Measurements from ENCODE around the gene ZSCAN10. TPM values are rescaled to one million over a fixed set of nuclear protein-coding genes. Genes with fewer than 3 reads are reported as not detected.
"Not testable (repeated sequence)": the region's sequence is repeated elsewhere in the genome, so short reads cannot be mapped to it uniquely, and the experiment has no call there.

The ZSCAN10 gene
- total and polyA plus RNA-seq, 9 of the 15 experiments (the other 6 are each of a cell fraction or from before 2014, with no cell fraction given), result 0.22 TPM; not detected in 8

DNA sequence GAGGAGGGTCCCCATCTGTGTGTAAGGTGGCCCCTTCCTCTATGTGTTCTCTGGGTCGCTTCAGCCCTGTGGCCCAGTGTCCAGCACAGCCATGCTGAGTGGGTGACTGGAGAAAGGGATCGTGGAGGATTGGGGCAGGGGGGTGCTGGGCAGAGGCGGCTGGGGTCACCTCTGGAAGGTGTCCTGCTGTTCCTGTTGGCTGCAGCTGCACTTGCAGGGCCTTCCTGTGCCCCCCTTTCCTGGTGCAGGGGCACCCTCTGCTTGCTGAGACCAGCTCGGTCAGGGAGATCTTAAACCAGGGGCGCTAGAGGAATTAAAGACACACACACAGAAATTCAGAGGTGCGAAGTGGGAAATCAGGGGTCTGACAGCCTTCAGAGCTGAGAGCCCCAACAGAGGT lies 22.5 kb downstream of the ZSCAN10 start:
- Histone ChIP-seq H3K4me1 (replicated peaks in 1 of 2; ENCODE audit: control insufficient read depth in 2 of 2, insufficient read depth in 2 of 2, low read length in 2 of 2) (peaks cover 6 to 10% of the 10 kb centered on the region in 2 experiments; a peak in 4 of 5 replicates), H3K9me3 (replicated peaks; ENCODE audit: control insufficient read depth, insufficient read depth, low read depth, low read length) (no peaks in the 10 kb centered on the region), H3K9me1 (ENCODE audit: control insufficient read depth, insufficient read depth, low read length) (no peaks in the 10 kb centered on the region), H3K79me2 (ENCODE audit: control insufficient read depth, insufficient read depth, low read length) (no peaks in the 10 kb centered on the region), H4K20me1 (replicated peaks; ENCODE audit: control insufficient read depth, insufficient read depth, low read length) (no peaks in the 10 kb centered on the region), H2AFZ (ENCODE audit: low read depth, low read length) (no peak overlapping the region), H3K27me3 (ENCODE audit: control insufficient read depth in 2 of 2, insufficient read depth in 2 of 2, low read length in 2 of 2) (peaks cover 9 to 18% of the 10 kb centered on the region in 2 experiments), H3K4me2 (ENCODE audit: insufficient read depth, low read length) (no peak overlapping the region), H3K9ac (ENCODE audit: insufficient read depth in 1 of 2, low read depth in 2 of 2, low read length in 2 of 2) (no peak overlapping the region), H3K4me3 (no peak overlapping the region), H3K36me3 (ENCODE audit: control insufficient read depth, insufficient read depth, low read length) (no peaks in the 10 kb centered on the region), H3K27ac (ENCODE audit: extremely low read depth, low read depth, low read length) (no peak overlapping the region)
- TF ChIP-seq BRF1 (IDR thresholded peaks at IDR 0.05; ENCODE audit: borderline replicate concordance, extremely low read depth, insufficient read length) (no peak), SIRT6 (IDR thresholded peaks at IDR 0.05; ENCODE audit: low read depth, low read length) (no peak), KDM2B (CRISPR knock-in tag; IDR thresholded peaks at IDR 0.05) (no peak)
- TF ChIP-seq, protein P1, sequence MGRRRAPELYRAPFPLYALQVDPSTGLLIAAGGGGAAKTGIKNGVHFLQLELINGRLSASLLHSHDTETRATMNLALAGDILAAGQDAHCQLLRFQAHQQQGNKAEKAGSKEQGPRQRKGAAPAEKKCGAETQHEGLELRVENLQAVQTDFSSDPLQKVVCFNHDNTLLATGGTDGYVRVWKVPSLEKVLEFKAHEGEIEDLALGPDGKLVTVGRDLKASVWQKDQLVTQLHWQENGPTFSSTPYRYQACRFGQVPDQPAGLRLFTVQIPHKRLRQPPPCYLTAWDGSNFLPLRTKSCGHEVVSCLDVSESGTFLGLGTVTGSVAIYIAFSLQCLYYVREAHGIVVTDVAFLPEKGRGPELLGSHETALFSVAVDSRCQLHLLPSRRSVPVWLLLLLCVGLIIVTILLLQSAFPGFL (CRISPR knock-in tag; IDR thresholded peaks at IDR 0.05), result no peak
- TF ChIP-seq, protein P2, sequence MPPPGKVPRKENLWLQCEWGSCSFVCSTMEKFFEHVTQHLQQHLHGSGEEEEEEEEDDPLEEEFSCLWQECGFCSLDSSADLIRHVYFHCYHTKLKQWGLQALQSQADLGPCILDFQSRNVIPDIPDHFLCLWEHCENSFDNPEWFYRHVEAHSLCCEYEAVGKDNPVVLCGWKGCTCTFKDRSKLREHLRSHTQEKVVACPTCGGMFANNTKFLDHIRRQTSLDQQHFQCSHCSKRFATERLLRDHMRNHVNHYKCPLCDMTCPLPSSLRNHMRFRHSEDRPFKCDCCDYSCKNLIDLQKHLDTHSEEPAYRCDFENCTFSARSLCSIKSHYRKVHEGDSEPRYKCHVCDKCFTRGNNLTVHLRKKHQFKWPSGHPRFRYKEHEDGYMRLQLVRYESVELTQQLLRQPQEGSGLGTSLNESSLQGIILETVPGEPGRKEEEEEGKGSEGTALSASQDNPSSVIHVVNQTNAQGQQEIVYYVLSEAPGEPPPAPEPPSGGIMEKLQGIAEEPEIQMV (tag; conservative IDR thresholded peaks at IDR 0.05; ENCODE audit: low read depth), result no peak
- in situ Hi-C loops (cut with MboI) (no loop called here), intact Hi-C loops (cut with micrococcal nuclease) (no loop called here)
- ChIA-PET CTCF (ENCODE audit: low intra/inter-chr PET ratio) (no interaction called here), POLR2A (interaction anchor here (0.8 to 1.3 kb wide), 3 partner anchors 11 to 17 kb away, joined by 3 to 5 read pairs (median 3); no protein-coding TSS in a partner anchor)
- ATAC-seq (no peak), DNase-seq (ENCODE audit: extremely low read depth in 1 of 4, low spot score in 3 of 4) (peak in 1 of 4 experiments; percentile 3), FAIRE-seq (no peak)
- BruUV-seq (replicated peaks), result no TSS peak
- WGBS (ENCODE audit: insufficient coverage, low coverage, missing lambda C conversion rate), result 19% methylated on average over 6 of the region's 6 CpGs

DNA sequence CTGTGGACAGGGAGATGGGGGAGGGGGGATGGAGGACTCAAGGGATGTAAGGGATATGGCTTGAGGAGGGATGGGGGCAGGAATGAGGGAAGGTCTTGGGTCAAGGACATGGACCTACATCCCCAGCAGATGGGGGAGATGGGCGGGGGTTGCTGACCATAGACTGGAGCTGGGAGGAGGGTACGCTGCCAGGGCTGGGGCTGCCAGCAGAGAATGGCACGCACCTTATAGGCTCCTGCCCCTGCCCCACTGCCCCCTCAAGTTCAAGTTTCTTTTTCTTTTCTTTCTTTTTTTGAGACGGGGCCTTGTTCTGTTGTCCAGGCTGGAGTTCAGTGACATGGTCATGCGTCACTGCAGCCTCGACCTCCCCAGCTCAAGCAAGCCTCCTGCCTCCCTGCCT lies 23.1 kb downstream of the ZSCAN10 start:
- H3K9ac ChIP-seq (ENCODE audit: insufficient read depth in 1 of 2, low read depth in 2 of 2, low read length in 2 of 2); H2AFZ ChIP-seq (ENCODE audit: low read depth, low read length); BruUV-seq (replicated peaks); H3K36me3 ChIP-seq (ENCODE audit: control insufficient read depth, insufficient read depth, low read length); CTCF ChIA-PET (ENCODE audit: low intra/inter-chr PET ratio); DNase-seq (ENCODE audit: extremely low read depth in 1 of 4, low spot score in 3 of 4); FAIRE-seq; H3K9me1 ChIP-seq (ENCODE audit: control insufficient read depth, insufficient read depth, low read length); ATAC-seq; H3K4me2 ChIP-seq (ENCODE audit: insufficient read depth, low read length); H3K4me3 ChIP-seq; H3K79me2 ChIP-seq (ENCODE audit: control insufficient read depth, insufficient read depth, low read length); H4K20me1 ChIP-seq (replicated peaks; ENCODE audit: control insufficient read depth, insufficient read depth, low read length); intact Hi-C loops (cut with micrococcal nuclease); in situ Hi-C loops (cut with MboI); H3K27ac ChIP-seq (ENCODE audit: extremely low read depth, low read depth, low read length); H3K9me3 ChIP-seq (replicated peaks; ENCODE audit: control insufficient read depth, insufficient read depth, low read depth, low read length): not testable (repeated sequence)
- peaks cover 9 to 18% of the 10 kb centered on the region in 2 experiments for H3K27me3 ChIP-seq (ENCODE audit: control insufficient read depth in 2 of 2, insufficient read depth in 2 of 2, low read length in 2 of 2)
- peaks cover 6 to 11% of the 10 kb centered on the region in 2 experiments; a peak in 4 of 5 replicates for H3K4me1 ChIP-seq (replicated peaks in 1 of 2; ENCODE audit: control insufficient read depth in 2 of 2, insufficient read depth in 2 of 2, low read length in 2 of 2)
- POLR2A ChIA-PET, result interaction anchor here (0.8 to 1.3 kb wide), 2 partner anchors 12 to 16 kb away, joined by 3 to 5 read pairs; no protein-coding TSS in a partner anchor
- 45% methylated on average over 6 of the region's 6 CpGs for WGBS (ENCODE audit: insufficient coverage, low coverage, missing lambda C conversion rate)
